HG02852 (cell line): ENCODE results near the gene ADAMTS12.
"Not testable (repeated sequence)": the region's sequence is repeated elsewhere in the genome, so short reads cannot be mapped to it uniquely, and the experiment has no call there.

Experiments
- ATAC-seq: cut with Tn5 transposase; IDR thresholded peaks from one replicate; pipeline ENCODE4 v1.9.1; 2021; ENCODE audit warnings: mild to moderate bottlenecking, moderate library complexity; ENCODE audit not compliant: unreplicated experiment

ADAMTS12 gene

GRCh38 chr5:33538201-33538600 lies 353.6 kb downstream of the ADAMTS12 start:
- no peak for ATAC-seq

- no peak for ATAC-seq
Measured at GRCh38 chr5:33537240-33537639, 354.6 kb downstream of the ADAMTS12 start.

GRCh38 chr5:33536802-33537201 lies 355.0 kb downstream of the ADAMTS12 start:
- ATAC-seq, result no peak

- no peak for ATAC-seq
Measured at GRCh38 chr5:33531824-33532223, 360.0 kb downstream of the ADAMTS12 start.

- ATAC-seq, result no peak
Measured at GRCh38 chr5:33531037-33531298, 360.8 kb downstream of the ADAMTS12 start.

GRCh38 chr5:33530183-33531036 lies 361.4 kb downstream of the ADAMTS12 start:
- no peak for ATAC-seq

GRCh38 chr5:33527696-33528095 lies 364.1 kb downstream of the ADAMTS12 start:
- no peak for ATAC-seq

GRCh38 chr5:33526755-33527154 lies 365.0 kb downstream of the ADAMTS12 start:
- ATAC-seq, result no peak

- no peak for ATAC-seq
Measured at GRCh38 chr5:33524476-33524875, 367.3 kb downstream of the ADAMTS12 start.

GRCh38 chr5:33523208-33523771 lies 368.5 kb downstream of the ADAMTS12 start:
- ATAC-seq, result no peak

GRCh38 chr5:33516421-33516820 lies 375.4 kb downstream of the ADAMTS12 start:
- ATAC-seq, result no peak

- ATAC-seq, result not testable (repeated sequence)
Measured at GRCh38 chr5:33515366-33515765, 376.4 kb downstream of the ADAMTS12 start.

- ATAC-seq, result no peak
Measured at GRCh38 chr5:33513462-33514185, 378.2 kb downstream of the ADAMTS12 start.

GRCh38 chr5:33509036-33509435 lies 382.8 kb downstream of the ADAMTS12 start:
- ATAC-seq, result no peak

- ATAC-seq, result no peak
Measured at GRCh38 chr5:33507426-33507825, 384.4 kb downstream of the ADAMTS12 start.

- no peak for ATAC-seq
Measured at GRCh38 chr5:33504570-33504969, 387.2 kb downstream of the ADAMTS12 start.

- no peak for ATAC-seq
Measured at GRCh38 chr5:33501899-33502298, 389.9 kb downstream of the ADAMTS12 start.

GRCh38 chr5:33501260-33501659 lies 390.5 kb downstream of the ADAMTS12 start:
- no peak for ATAC-seq

- no peak for ATAC-seq
Measured at GRCh38 chr5:33494466-33494865, 397.3 kb downstream of the ADAMTS12 start.

- no peak for ATAC-seq
Measured at GRCh38 chr5:33491941-33492340, 399.8 kb downstream of the ADAMTS12 start.

- no peak for ATAC-seq
Measured at GRCh38 chr5:33490071-33490665, 401.6 kb downstream of the ADAMTS12 start.
